ENCODE measurements around the gene AKNA.
A peak's percentile ranks its signal among the peaks of the same experiment; 100 is the strongest.

AKNA gene

GRCh38 chr9:114371343-114371944, 16.3 kb downstream of the AKNA start:
- Histone ChIP-seq H3K9me3 (no peaks in the 10 kb centered on the region), H3K36me3 (peaks cover 51% of the 10 kb centered on the region), H3K27ac (peak overlapping the region; percentile 100), H3K9ac (peak overlapping the region; percentile 93), H4K20me1 (no peaks in the 10 kb centered on the region), H3K4me2 (peak overlapping the region; percentile 98), H3K27me3 (no peaks in the 10 kb centered on the region), H3K4me3 (peak overlapping the region; percentile 57), H3K4me1 (peaks cover 92% of the 10 kb centered on the region)
- no peak for TF ChIP-seq Cebpa-rat (IDR thresholded peaks at IDR 0.05)

- H3K27me3 ChIP-seq, result no peaks in the 10 kb centered on the region
- H4K20me1 ChIP-seq, result no peaks in the 10 kb centered on the region
- peak overlapping the region; percentile 93 for H3K9ac ChIP-seq
Observed at GRCh38 chr9:114370968-114371320, 16.8 kb downstream of the AKNA start.

GRCh38 chr9:114370251-114370967, 17.4 kb downstream of the AKNA start:
- Histone ChIP-seq H4K20me1 (no peaks in the 10 kb centered on the region), H3K9ac (peak overlapping the region; percentile 93), H3K4me1 (peaks cover 96% of the 10 kb centered on the region), H3K27me3 (no peaks in the 10 kb centered on the region), H3K27ac (peak overlapping the region; percentile 100), H3K9me3 (no peaks in the 10 kb centered on the region), H3K4me3 (peak overlapping the region; percentile 57), H3K4me2 (peak overlapping the region; percentile 98), H3K36me3 (peaks cover 50% of the 10 kb centered on the region)
- no peak for TF ChIP-seq Cebpa-rat (IDR thresholded peaks at IDR 0.05)

More at GRCh38 chr9:114370968-114371320, 16.8 kb downstream of the AKNA start:
- H3K27ac ChIP-seq, result peak overlapping the region; percentile 100
- H3K36me3 ChIP-seq, result peaks cover 49% of the 10 kb centered on the region
- no peaks in the 10 kb centered on the region for H3K9me3 ChIP-seq
- H3K4me3 ChIP-seq, result peak overlapping the region; percentile 57
- no peak for TF ChIP-seq Cebpa-rat (IDR thresholded peaks at IDR 0.05)
- peaks cover 95% of the 10 kb centered on the region for H3K4me1 ChIP-seq
- H3K4me2 ChIP-seq, result peak overlapping the region; percentile 98

- Histone ChIP-seq H3K27me3 (no peaks in the 10 kb centered on the region), H3K36me3 (peaks cover 50% of the 10 kb centered on the region), H3K9me3 (no peaks in the 10 kb centered on the region), H3K4me3 (peak overlapping the region; percentile 57), H3K9ac (peak overlapping the region; percentile 93), H3K4me1 (peaks cover 96% of the 10 kb centered on the region), H4K20me1 (no peaks in the 10 kb centered on the region), H3K4me2 (peak overlapping the region; percentile 98), H3K27ac (peak overlapping the region; percentile 100)
- TF ChIP-seq Cebpa-rat (IDR thresholded peaks at IDR 0.05), result no peak
Observed at GRCh38 chr9:114369216-114370130, 18.3 kb downstream of the AKNA start.

GRCh38 chr9:114367772-114368569, 19.8 kb downstream of the AKNA start:
- no peaks in the 10 kb centered on the region for H4K20me1 ChIP-seq
- H3K9ac ChIP-seq, result peak overlapping the region; percentile 70
- H3K27ac ChIP-seq, result peak overlapping the region; percentile 100
- no peaks in the 10 kb centered on the region for H3K9me3 ChIP-seq
- no peak for TF ChIP-seq Cebpa-rat (IDR thresholded peaks at IDR 0.05)
- H3K4me3 ChIP-seq, result peak overlapping the region; percentile 34; the same call in 1 of the 2 replicates
- H3K27me3 ChIP-seq, result no peaks in the 10 kb centered on the region
- H3K4me2 ChIP-seq, result peak overlapping the region; percentile 98
- peaks cover 56% of the 10 kb centered on the region for H3K36me3 ChIP-seq
- H3K4me1 ChIP-seq, result peaks cover 98% of the 10 kb centered on the region

- peak overlapping the region; percentile 98 for H3K4me2 ChIP-seq
- TF ChIP-seq Cebpa-rat (IDR thresholded peaks at IDR 0.05), result no peak
- H3K9me3 ChIP-seq, result no peaks in the 10 kb centered on the region
- peaks cover 62% of the 10 kb centered on the region for H3K36me3 ChIP-seq
- peaks cover 100% of the 10 kb centered on the region for H3K4me1 ChIP-seq
- no peaks in the 10 kb centered on the region for H3K27me3 ChIP-seq
- peak overlapping the region; percentile 100 for H3K27ac ChIP-seq
- H4K20me1 ChIP-seq, result no peaks in the 10 kb centered on the region
- peak overlapping the region; percentile 70 for H3K9ac ChIP-seq
- peak overlapping the region; percentile 34; the same call in 1 of the 2 replicates for H3K4me3 ChIP-seq
Observed at GRCh38 chr9:114367366-114367765, 20.4 kb downstream of the AKNA start.

- H3K4me2 ChIP-seq, result peak overlapping the region; percentile 98
- TF ChIP-seq Cebpa-rat (IDR thresholded peaks at IDR 0.05), result no peak
- H4K20me1 ChIP-seq, result no peaks in the 10 kb centered on the region
- H3K36me3 ChIP-seq, result peaks cover 69% of the 10 kb centered on the region
- peaks cover 100% of the 10 kb centered on the region for H3K4me1 ChIP-seq
- no peaks in the 10 kb centered on the region for H3K9me3 ChIP-seq
- H3K4me3 ChIP-seq, result peak overlapping the region; percentile 34; the same call in 1 of the 2 replicates
- peak overlapping the region; percentile 70 for H3K9ac ChIP-seq
- H3K27me3 ChIP-seq, result no peaks in the 10 kb centered on the region
- peak overlapping the region; percentile 100 for H3K27ac ChIP-seq
Observed at GRCh38 chr9:114366334-114367128, 21.3 kb downstream of the AKNA start.

GRCh38 chr9:114365194-114365593, 22.6 kb downstream of the AKNA start:
- Histone ChIP-seq H3K27me3 (no peaks in the 10 kb centered on the region), H3K9ac (no peak overlapping the region), H4K20me1 (no peaks in the 10 kb centered on the region), H3K4me1 (peaks cover 87% of the 10 kb centered on the region), H3K36me3 (peaks cover 79% of the 10 kb centered on the region), H3K4me2 (peak overlapping the region; percentile 98), H3K9me3 (no peaks in the 10 kb centered on the region), H3K27ac (peak overlapping the region; percentile 81; the same call in 1 of the 2 replicates), H3K4me3 (no peak overlapping the region)
- TF ChIP-seq Cebpa-rat (IDR thresholded peaks at IDR 0.05), result no peak

Data from BLaER1 (cell line).